Breast epithelium (tissue), 3 donors: ENCODE results near the gene RFTN1.

Experiments used
- POLR2A ChIP-seq: fragments of 450-650 bp; IDR thresholded peaks from one replicate; pipeline ENCODE4 v1.6.1; 2016; ENCODE audit warnings: antibody characterized with exemption, mild to moderate bottlenecking, moderate library complexity
- POLR2AphosphoS5 ChIP-seq, 3 donors: sonication (generic); formaldehyde crosslinking; IDR thresholded peaks; one replicate each; pipeline ENCODE4 v1.6.1; 2017; ENCODE audit warnings: antibody characterized with exemption in 3 of 3
- TF ChIP-seq, protein P1 (sequence below), 3 donors: fragments of 450-650 bp; IDR thresholded peaks; one replicate each; pipeline ENCODE4 v1.5.1; 2016 to 2017; ENCODE audit warnings: antibody characterized with exemption in 3 of 3, mild to moderate bottlenecking in 3 of 3, moderate library complexity in 3 of 3

DNA sequence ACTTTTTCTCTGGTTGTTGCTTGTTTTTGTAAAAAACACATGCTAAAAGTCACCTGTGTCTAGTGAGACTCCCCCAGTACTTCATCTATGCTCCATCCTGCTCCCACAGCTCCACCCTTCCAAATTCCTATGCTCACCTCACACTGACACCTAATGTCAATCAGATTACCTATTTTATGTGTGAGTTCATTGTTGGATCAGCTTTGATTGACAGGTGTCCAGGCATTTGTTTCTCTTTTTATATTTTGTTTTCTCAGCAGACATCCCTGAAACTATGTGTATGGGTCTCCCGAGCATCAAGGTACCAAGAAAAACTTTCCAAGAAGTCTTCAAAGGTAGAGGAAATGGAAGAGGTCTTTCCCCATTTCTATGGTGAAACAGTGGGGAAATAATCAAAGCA, 13.4 kb downstream of the RFTN1 start:
- TF ChIP-seq POLR2A (no peak), POLR2AphosphoS5 (IDR thresholded peaks at IDR 0.05) (no peak)
- TF ChIP-seq, protein P1, sequence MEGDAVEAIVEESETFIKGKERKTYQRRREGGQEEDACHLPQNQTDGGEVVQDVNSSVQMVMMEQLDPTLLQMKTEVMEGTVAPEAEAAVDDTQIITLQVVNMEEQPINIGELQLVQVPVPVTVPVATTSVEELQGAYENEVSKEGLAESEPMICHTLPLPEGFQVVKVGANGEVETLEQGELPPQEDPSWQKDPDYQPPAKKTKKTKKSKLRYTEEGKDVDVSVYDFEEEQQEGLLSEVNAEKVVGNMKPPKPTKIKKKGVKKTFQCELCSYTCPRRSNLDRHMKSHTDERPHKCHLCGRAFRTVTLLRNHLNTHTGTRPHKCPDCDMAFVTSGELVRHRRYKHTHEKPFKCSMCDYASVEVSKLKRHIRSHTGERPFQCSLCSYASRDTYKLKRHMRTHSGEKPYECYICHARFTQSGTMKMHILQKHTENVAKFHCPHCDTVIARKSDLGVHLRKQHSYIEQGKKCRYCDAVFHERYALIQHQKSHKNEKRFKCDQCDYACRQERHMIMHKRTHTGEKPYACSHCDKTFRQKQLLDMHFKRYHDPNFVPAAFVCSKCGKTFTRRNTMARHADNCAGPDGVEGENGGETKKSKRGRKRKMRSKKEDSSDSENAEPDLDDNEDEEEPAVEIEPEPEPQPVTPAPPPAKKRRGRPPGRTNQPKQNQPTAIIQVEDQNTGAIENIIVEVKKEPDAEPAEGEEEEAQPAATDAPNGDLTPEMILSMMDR (IDR thresholded peaks at IDR 0.05): no peak
